ENCODE data around the gene ZDHHC8.

The ZDHHC8 gene

DNA sequence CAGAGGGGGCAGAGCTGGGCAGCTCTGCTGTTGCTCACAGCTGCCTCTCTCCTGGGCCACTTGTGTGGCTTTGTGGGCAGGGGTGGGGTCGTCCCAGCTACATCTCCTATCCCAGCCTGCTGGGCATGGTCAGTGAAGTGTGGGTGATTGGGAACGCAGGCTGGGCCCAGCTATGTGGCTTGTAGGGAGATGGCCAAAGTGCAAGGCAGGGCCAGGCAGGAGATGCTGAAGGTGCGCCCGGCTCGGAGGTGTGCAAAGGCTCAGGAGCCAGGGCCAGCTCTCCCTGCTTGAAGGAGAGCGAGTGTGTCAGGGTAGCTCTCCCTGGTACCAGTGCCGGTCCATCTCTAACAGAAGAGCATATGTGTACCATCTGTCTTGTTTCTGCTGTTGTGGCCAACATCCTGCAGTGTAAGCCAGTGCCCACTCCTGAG, 24.1 kb upstream of the ZDHHC8 start:
- Histone ChIP-seq H3K27me3 (ENCODE audit: control insufficient read depth, low read length) (no peaks in the 10 kb centered on the region), H3K9me2 (replicated peaks; ENCODE audit: control insufficient read depth, low read length) (no peaks in the 10 kb centered on the region), H3F3A (ENCODE audit: control insufficient read depth, insufficient read depth) (peaks cover 13% of the 10 kb centered on the region), H4K20me1 (ENCODE audit: control insufficient read depth, insufficient read depth, low read depth, low read length) (no peaks in the 10 kb centered on the region), H3K79me2 (ENCODE audit: control insufficient read depth, low read length) (peaks cover 8% of the 10 kb centered on the region), H3K4me2 (ENCODE audit: low read length) (no peak overlapping the region), H3K9me3 (ENCODE audit: control insufficient read depth, insufficient read depth, low read length) (no peaks in the 10 kb centered on the region), H3K27ac (ENCODE audit: low read depth, low read length) (no peak overlapping the region), H3K4me3 (ENCODE audit: low read length) (no peak overlapping the region), H3K36me3 (ENCODE audit: control insufficient read depth, low read length) (peaks cover 86% of the 10 kb centered on the region), H3K4me1 (ENCODE audit: control insufficient read depth, low read length) (0 out of 2 replicates have a peak, but pooled peaks cover 3% of the 10 kb centered on the region)
- TF ChIP-seq CTCF (IDR thresholded peaks at IDR 0.05; ENCODE audit: low read depth, low read length, poor library complexity, severe bottlenecking) (no peak), EZH2phosphoT487 (IDR thresholded peaks at IDR 0.05; ENCODE audit: borderline replicate concordance, low read length) (no peak)

GRCh38 chr22:20107951-20108756, 23.4 kb upstream of the ZDHHC8 start:
- H3K79me2 ChIP-seq (ENCODE audit: control insufficient read depth, low read length) = peaks cover 6% of the 10 kb centered on the region
- H3K4me3 ChIP-seq (ENCODE audit: low read length) = no peak overlapping the region
- no peaks in the 10 kb centered on the region for H3K27me3 ChIP-seq (ENCODE audit: control insufficient read depth, low read length)
- no peaks in the 10 kb centered on the region for H3K9me3 ChIP-seq (ENCODE audit: control insufficient read depth, insufficient read depth, low read length)
- H3K4me1 ChIP-seq (ENCODE audit: control insufficient read depth, low read length) = 0 out of 2 replicates have a peak, but pooled peaks cover 3% of the 10 kb centered on the region
- no peaks in the 10 kb centered on the region for H3K9me2 ChIP-seq (replicated peaks; ENCODE audit: control insufficient read depth, low read length)
- peaks cover 91% of the 10 kb centered on the region for H3K36me3 ChIP-seq (ENCODE audit: control insufficient read depth, low read length)
- H3K4me2 ChIP-seq (ENCODE audit: low read length) = no peak overlapping the region
- TF ChIP-seq EZH2phosphoT487 (IDR thresholded peaks at IDR 0.05; ENCODE audit: borderline replicate concordance, low read length) = no peak
- no peak for TF ChIP-seq CTCF (IDR thresholded peaks at IDR 0.05; ENCODE audit: low read depth, low read length, poor library complexity, severe bottlenecking)
- H3F3A ChIP-seq (ENCODE audit: control insufficient read depth, insufficient read depth) = peaks cover 13% of the 10 kb centered on the region
- H3K27ac ChIP-seq (ENCODE audit: low read depth, low read length) = no peak overlapping the region
- H4K20me1 ChIP-seq (ENCODE audit: control insufficient read depth, insufficient read depth, low read depth, low read length) = no peaks in the 10 kb centered on the region

- 0 out of 2 replicates have a peak, but pooled peaks cover 3% of the 10 kb centered on the region for H3K4me1 ChIP-seq (ENCODE audit: control insufficient read depth, low read length)
- H3F3A ChIP-seq (ENCODE audit: control insufficient read depth, insufficient read depth) = peaks cover 13% of the 10 kb centered on the region
- no peaks in the 10 kb centered on the region for H3K9me3 ChIP-seq (ENCODE audit: control insufficient read depth, insufficient read depth, low read length)
- H3K27me3 ChIP-seq (ENCODE audit: control insufficient read depth, low read length) = no peaks in the 10 kb centered on the region
- no peak overlapping the region for H3K4me3 ChIP-seq (ENCODE audit: low read length)
- no peaks in the 10 kb centered on the region for H3K9me2 ChIP-seq (replicated peaks; ENCODE audit: control insufficient read depth, low read length)
- H3K27ac ChIP-seq (ENCODE audit: low read depth, low read length) = no peak overlapping the region
- H3K79me2 ChIP-seq (ENCODE audit: control insufficient read depth, low read length) = peaks cover 8% of the 10 kb centered on the region
- peaks cover 92% of the 10 kb centered on the region for H3K36me3 ChIP-seq (ENCODE audit: control insufficient read depth, low read length)
- H3K4me2 ChIP-seq (ENCODE audit: low read length) = no peak overlapping the region
- no peaks in the 10 kb centered on the region for H4K20me1 ChIP-seq (ENCODE audit: control insufficient read depth, insufficient read depth, low read depth, low read length)
- TF ChIP-seq EZH2phosphoT487 (IDR thresholded peaks at IDR 0.05; ENCODE audit: borderline replicate concordance, low read length) = no peak
- TF ChIP-seq CTCF (IDR thresholded peaks at IDR 0.05; ENCODE audit: low read depth, low read length, poor library complexity, severe bottlenecking) = no peak
Observed at GRCh38 chr22:20108757-20109230, 22.8 kb upstream of the ZDHHC8 start.

Measured in DOHH2 (cell line).